Sigmoid colon (tissue), 4 donors: ENCODE measurements around the gene COLQ.

Source experiments
- CTCF ChIP-seq, 4 experiments: fragments of 450-650 bp in 3 of 4; fragments of 200-600 bp in 1 of 4; IDR thresholded peaks; one replicate each; pipeline ENCODE4 v1.5.1; 2016 to 2019; ENCODE audit warnings: antibody characterized with exemption in 4 of 4, mild to moderate bottlenecking in 3 of 4, moderate library complexity in 2 of 4
- POLR2A ChIP-seq, 2 donors: fragments of 450-650 bp; IDR thresholded peaks; one replicate each; pipeline ENCODE4 v1.6.1; 2016; ENCODE audit warnings: antibody characterized with exemption in 2 of 2, mild to moderate bottlenecking in 2 of 2, moderate library complexity in 2 of 2
- POLR2AphosphoS5 ChIP-seq, 4 donors: sonication (generic); formaldehyde crosslinking; IDR thresholded peaks; one replicate each; pipeline ENCODE4 v1.6.1; 2017; ENCODE audit warnings: antibody characterized with exemption in 4 of 4

GRCh38 chr3:15520804-15521572 is 518 bp downstream of the COLQ start:
- TF ChIP-seq CTCF (IDR thresholded peaks at IDR 0.05): no peak
- no peak for TF ChIP-seq POLR2A (IDR thresholded peaks at IDR 0.05)
- TF ChIP-seq POLR2AphosphoS5 (IDR thresholded peaks at IDR 0.05): no peak
